ENCODE results near the gene KLHL11. TPM values are rescaled to one million over a fixed set of nuclear protein-coding genes. Genes with fewer than 3 reads are reported as not detected.
"Not testable (repeated sequence)": the region's sequence is repeated elsewhere in the genome, so short reads cannot be mapped to it uniquely, and the experiment has no call there.

Gene KLHL11
- total RNA-seq, 1 donor from 2014 or later, result 9.0 TPM

GRCh38 chr17:41860254-41860931 is 4.8 kb downstream of the KLHL11 start:
- H3K36me3 Mint-ChIP-seq (ENCODE audit: low read depth, unreplicated experiment), result no peaks in the 10 kb centered on the region
- H3K27ac Mint-ChIP-seq (ENCODE audit: unreplicated experiment), result no peak overlapping the region
- H3K27me3 Mint-ChIP-seq (ENCODE audit: unreplicated experiment), result peaks cover 2% of the 10 kb centered on the region

GRCh38 chr17:41851382-41851781 is 13.8 kb downstream of the KLHL11 start:
- H3K4me1 Mint-ChIP-seq (ENCODE audit: unreplicated experiment); H3K4me3 Mint-ChIP-seq (ENCODE audit: unreplicated experiment); H3K27me3 Mint-ChIP-seq (ENCODE audit: unreplicated experiment); H3K27ac Mint-ChIP-seq (ENCODE audit: unreplicated experiment); DNase-seq (ENCODE audit: low spot score); H3K36me3 Mint-ChIP-seq (ENCODE audit: low read depth, unreplicated experiment); H3K9me3 Mint-ChIP-seq (ENCODE audit: unreplicated experiment): not testable (repeated sequence)

More at GRCh38 chr17:41860254-41860931, 4.8 kb downstream of the KLHL11 start:
- TF ChIP-seq CTCF (IDR thresholded peaks at IDR 0.05; ENCODE audit: unreplicated experiment), result no peak
- no peak for DNase-seq (ENCODE audit: low spot score)
- H3K4me3 Mint-ChIP-seq (ENCODE audit: unreplicated experiment), result no peak overlapping the region
- H3K4me1 Mint-ChIP-seq (ENCODE audit: unreplicated experiment), result no peaks in the 10 kb centered on the region
- no peaks in the 10 kb centered on the region for H3K9me3 Mint-ChIP-seq (ENCODE audit: unreplicated experiment)

- Mint-ChIP-seq H3K4me3 (ENCODE audit: unreplicated experiment) (no peak overlapping the region), H3K4me1 (ENCODE audit: unreplicated experiment) (no peaks in the 10 kb centered on the region), H3K27me3 (ENCODE audit: unreplicated experiment) (no peaks in the 10 kb centered on the region), H3K9me3 (ENCODE audit: unreplicated experiment) (no peaks in the 10 kb centered on the region), H3K36me3 (ENCODE audit: low read depth, unreplicated experiment) (peaks cover 3% of the 10 kb centered on the region), H3K27ac (ENCODE audit: unreplicated experiment) (no peak overlapping the region)
- TF ChIP-seq CTCF (IDR thresholded peaks at IDR 0.05; ENCODE audit: unreplicated experiment), result no peak
- DNase-seq (ENCODE audit: low spot score), result no peak
Measured at GRCh38 chr17:41849251-41849990, 15.8 kb downstream of the KLHL11 start.

GRCh38 chr17:41848788-41849187 is 16.4 kb downstream of the KLHL11 start:
- TF ChIP-seq CTCF (IDR thresholded peaks at IDR 0.05; ENCODE audit: unreplicated experiment), result no peak
- H3K4me1 Mint-ChIP-seq (ENCODE audit: unreplicated experiment), result no peaks in the 10 kb centered on the region
- DNase-seq (ENCODE audit: low spot score), result no peak
- H3K9me3 Mint-ChIP-seq (ENCODE audit: unreplicated experiment), result no peaks in the 10 kb centered on the region
- H3K27ac Mint-ChIP-seq (ENCODE audit: unreplicated experiment), result no peak overlapping the region
- H3K36me3 Mint-ChIP-seq (ENCODE audit: low read depth, unreplicated experiment), result peaks cover 3% of the 10 kb centered on the region
- no peaks in the 10 kb centered on the region for H3K27me3 Mint-ChIP-seq (ENCODE audit: unreplicated experiment)
- no peak overlapping the region for H3K4me3 Mint-ChIP-seq (ENCODE audit: unreplicated experiment)

- no peaks in the 10 kb centered on the region for H3K9me3 Mint-ChIP-seq (ENCODE audit: unreplicated experiment)
- TF ChIP-seq CTCF (IDR thresholded peaks at IDR 0.05; ENCODE audit: unreplicated experiment), result no peak
- no peak overlapping the region for H3K27ac Mint-ChIP-seq (ENCODE audit: unreplicated experiment)
- peaks cover 3% of the 10 kb centered on the region for H3K36me3 Mint-ChIP-seq (ENCODE audit: low read depth, unreplicated experiment)
- no peaks in the 10 kb centered on the region for H3K27me3 Mint-ChIP-seq (ENCODE audit: unreplicated experiment)
- H3K4me3 Mint-ChIP-seq (ENCODE audit: unreplicated experiment), result no peak overlapping the region
- no peak for DNase-seq (ENCODE audit: low spot score)
- H3K4me1 Mint-ChIP-seq (ENCODE audit: unreplicated experiment), result no peaks in the 10 kb centered on the region
Measured at GRCh38 chr17:41844971-41845370, 20.3 kb downstream of the KLHL11 start.

GRCh38 chr17:41840781-41841180 is 24.4 kb downstream of the KLHL11 start:
- not testable (repeated sequence) for H3K27ac Mint-ChIP-seq (ENCODE audit: unreplicated experiment); H3K4me1 Mint-ChIP-seq (ENCODE audit: unreplicated experiment); H3K27me3 Mint-ChIP-seq (ENCODE audit: unreplicated experiment); DNase-seq (ENCODE audit: low spot score); H3K36me3 Mint-ChIP-seq (ENCODE audit: low read depth, unreplicated experiment); H3K9me3 Mint-ChIP-seq (ENCODE audit: unreplicated experiment); H3K4me3 Mint-ChIP-seq (ENCODE audit: unreplicated experiment)

- H3K27ac Mint-ChIP-seq (ENCODE audit: unreplicated experiment); H3K36me3 Mint-ChIP-seq (ENCODE audit: low read depth, unreplicated experiment); H3K9me3 Mint-ChIP-seq (ENCODE audit: unreplicated experiment); DNase-seq (ENCODE audit: low spot score); H3K4me1 Mint-ChIP-seq (ENCODE audit: unreplicated experiment); H3K27me3 Mint-ChIP-seq (ENCODE audit: unreplicated experiment); H3K4me3 Mint-ChIP-seq (ENCODE audit: unreplicated experiment): not testable (repeated sequence)
Measured at GRCh38 chr17:41839448-41839847, 25.8 kb downstream of the KLHL11 start.

All from endothelial cell (in vitro differentiated cells).